HG03442 (cell line): Measurements from ENCODE around the gene SPATS2L.

Experiments
- ATAC-seq: cut with Tn5 transposase; IDR thresholded peaks from one replicate; pipeline ENCODE4 v1.9.1; 2021; ENCODE audit warnings: mild to moderate bottlenecking, moderate library complexity; ENCODE audit not compliant: unreplicated experiment

SPATS2L gene

DNA sequence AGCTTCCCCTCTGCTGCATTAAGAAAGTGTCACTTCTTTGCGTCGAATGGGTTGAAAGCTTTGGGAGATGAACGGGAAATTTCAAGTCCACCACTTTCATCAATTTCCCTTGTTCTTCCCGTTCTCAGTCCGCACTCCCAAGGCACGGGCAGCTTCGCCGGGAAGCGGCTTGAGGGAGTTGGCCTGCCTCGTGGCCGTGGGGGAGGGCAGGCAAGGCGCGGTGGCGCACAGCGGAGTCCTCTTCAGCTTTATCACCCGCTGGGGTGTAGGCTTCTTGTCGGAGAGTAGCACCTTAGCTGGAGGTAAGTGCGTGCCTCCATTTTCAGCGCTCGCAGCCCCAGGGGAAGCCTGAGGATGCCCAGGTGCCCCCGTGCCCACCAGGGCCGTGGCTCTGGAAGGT is 183.5 kb downstream of the SPATS2L start:
- ATAC-seq, result no peak

DNA sequence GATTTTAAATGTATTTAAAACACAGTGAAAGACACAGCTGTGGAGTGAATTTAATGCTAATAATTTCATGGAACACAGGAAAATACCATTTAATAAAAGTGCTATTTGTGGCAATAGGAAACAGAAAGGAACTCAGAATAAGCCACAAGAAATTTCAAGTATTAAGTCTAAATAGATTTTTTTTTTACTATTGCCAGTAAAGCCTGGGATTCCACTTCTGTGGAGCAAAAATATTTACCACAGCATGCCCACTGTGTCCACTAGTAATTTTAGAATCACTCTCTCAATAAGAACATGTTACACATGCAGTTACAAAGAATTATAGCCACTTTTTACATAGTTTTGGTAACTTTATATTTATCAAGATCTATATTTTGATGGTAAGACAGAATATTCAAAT is 186.2 kb downstream of the SPATS2L start:
- no peak for ATAC-seq

DNA sequence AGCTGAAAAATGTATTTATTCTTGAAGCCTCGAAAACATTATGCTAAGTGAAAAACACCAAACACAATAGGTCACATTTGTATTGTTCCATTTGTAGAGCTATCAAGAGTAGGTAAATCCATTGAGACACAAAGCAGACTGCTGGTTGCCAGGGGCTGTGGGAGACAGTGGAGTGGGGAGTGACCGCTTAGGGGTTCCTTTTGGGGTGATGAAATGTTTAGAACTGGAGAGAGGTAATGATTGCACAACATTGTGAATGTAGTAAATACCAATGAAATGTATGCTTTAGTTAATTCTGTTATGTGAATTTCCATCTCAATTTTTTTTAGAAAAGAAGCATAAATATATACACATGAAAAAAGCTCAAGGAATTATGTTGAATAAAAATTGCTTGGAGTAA is 187.6 kb downstream of the SPATS2L start:
- ATAC-seq, result no peak

DNA sequence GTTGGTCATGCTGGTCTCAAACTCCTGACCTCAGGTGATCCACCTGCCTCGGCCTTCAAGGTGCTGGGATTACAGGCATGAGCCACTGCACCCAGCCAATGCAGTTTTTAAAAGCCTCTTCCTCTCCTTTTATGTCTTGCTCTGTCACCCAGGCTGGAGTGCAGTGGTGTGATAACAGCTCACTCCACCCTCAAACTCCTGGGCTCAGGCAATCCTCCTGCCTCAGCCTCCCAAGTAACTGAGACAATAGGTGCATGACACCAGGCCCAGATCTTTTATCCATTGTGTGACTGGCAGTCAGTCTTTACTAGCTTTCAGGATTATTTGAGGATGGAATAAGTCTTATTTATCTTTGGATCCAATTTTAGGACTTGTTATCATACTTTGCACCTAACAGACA is 190.2 kb downstream of the SPATS2L start:
- no peak for ATAC-seq

DNA sequence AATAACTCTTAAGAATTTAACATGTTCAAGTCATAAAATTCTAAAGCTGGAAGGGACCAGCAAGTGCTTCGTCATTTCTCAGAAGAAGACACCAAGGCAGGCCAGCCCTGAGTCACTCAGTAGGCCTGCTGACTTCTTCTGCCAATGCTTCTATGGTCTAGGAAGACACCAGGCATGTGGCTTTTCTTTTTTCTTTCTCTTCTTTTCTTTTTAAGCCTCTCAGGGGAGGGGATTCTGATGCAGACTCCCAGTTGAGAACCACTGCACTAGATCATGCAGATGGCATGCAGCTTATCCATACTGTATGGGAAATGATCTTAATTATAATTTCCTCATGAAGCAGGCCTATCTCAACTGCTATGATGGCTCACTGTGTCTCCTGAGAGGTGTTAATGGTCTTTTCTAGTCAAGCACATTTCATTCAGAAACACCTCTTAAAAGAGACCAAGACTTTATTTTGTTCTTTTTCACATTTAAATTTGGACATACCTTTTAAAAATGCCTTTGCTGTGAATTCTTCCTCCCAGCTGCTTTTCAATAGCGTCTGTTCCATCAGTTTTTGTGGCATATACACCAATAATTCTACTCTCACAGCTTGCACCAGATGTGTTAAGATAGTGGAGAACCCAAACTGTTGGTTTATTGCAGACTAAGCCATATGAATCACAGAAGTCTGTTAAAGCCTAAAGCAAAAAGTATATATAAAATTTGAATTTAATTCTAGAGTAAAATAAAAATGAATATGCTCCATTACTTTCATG is 192.1 kb downstream of the SPATS2L start:
- ATAC-seq, result no peak

DNA sequence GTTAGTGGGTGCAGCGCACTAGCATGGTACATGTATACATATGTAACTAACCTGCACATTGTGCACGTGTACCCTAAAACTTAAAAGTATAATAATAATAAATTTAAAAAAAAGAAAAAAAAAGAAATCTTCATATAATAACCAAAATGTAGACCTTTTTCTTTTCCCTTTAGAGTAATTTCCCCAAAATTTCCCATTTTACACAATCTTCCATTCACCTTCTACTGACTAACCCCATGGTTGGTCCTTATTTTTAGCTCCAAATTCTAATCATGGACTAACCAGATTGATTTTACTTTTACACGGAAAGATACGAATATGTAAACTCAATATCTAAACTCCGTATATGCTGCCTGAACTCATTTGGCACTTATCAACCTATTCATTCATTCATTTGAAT is 195.7 kb downstream of the SPATS2L start:
- no peak for ATAC-seq

DNA sequence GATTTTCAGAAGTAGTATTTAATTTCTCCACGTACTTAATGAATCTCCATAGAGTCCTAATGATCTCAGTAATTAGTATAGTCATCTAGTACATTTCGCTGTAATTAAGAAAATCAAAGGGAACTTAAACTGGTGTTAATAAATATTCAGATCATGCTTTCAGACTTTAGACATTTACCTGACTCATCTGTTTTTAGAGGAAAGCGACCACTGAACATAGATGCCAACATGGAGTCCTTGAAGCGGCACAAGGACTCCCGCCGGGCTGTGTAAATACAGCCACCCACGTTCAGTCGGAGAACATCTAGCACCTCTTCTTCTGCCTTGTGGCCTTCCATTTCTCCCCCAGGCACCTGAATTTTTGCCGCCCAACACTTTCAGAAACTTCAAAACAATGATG is 200.2 kb downstream of the SPATS2L start:
- no peak for ATAC-seq

DNA sequence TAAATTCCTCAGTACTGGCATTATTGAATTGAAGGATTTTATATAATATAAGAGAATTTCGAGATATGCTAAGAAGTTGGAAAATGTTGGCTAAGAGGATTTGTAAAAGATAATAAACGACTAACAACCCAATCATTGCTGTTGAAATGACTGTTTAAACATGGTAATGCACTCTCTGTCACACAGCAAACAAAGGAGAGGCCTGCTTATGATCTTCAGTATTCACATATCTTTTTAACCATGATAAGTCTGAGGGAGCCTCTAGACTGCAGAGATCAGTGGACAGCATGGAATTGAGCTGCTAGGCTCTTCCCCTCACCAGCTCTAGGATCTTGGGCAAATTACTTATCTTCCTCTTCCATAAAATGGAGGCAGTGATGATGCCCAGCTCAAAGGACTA is 200.7 kb downstream of the SPATS2L start:
- ATAC-seq, result no peak

DNA sequence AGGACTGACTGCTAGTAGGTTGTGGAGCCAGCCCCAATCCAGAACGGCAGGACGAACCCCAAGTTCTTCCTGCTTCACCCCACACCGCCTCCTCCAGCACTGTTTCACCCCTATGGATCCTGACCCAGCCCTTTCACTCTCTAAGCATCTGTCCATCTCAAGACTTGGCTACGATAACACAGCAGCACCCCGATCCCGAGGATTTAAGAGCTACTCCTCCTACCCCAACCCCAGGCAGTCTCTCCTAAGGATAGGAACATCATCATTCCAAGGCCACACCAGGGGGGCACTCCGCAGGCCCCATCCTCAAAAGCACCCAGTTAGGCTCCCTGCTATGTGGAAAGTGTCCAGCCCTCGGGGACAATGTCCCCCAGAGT is 202.7 kb downstream of the SPATS2L start:
- peak; percentile 3 for ATAC-seq

DNA sequence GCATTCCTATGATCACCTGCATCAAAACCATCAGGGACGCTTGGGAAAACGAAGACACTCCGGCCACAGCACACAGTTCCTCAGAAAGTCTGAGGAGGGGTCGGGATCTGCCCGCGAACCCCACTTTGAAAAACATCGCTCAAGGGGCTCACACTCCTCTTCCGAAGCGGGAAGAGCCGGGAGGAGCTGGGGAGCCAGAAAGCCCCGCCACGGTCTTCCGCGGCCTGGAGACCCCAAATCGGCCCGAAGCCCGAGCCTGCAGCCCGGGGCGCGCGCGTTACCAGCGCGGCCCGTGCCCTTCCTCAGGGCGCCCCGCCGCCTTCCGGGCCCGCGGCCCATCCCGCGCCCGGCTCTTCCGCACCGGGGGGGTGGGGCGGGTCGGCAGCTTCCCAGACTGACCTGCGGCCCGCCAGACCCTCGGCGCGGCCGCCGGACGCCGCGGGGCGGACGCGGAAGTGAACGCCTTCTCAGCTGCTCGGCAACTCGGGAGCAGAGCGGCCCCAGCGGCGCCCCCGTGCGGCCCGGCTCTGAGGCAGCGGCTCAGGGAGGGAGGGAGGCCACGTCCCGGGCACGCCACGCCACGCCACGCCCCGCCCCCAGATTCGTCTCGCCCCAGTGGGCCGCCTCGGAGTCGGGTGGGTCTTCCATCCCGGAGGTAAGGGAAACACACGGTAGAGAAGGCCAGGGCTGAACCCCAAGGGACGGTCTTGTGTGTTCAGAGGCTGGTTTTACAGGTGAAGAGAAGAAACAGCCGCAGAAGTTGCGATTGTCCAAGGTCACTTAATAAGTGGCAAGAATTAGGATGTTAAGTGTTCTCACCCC is 203.3 kb downstream of the SPATS2L start, which contains the start of gene KCTD18:
Gene KCTD18 (minus strand): TSS at position 457 of the 822 bp plus-strand sequence. CDS start 3,052 bp downstream, outside the sequence.
- ATAC-seq, result peak; percentile 98

DNA sequence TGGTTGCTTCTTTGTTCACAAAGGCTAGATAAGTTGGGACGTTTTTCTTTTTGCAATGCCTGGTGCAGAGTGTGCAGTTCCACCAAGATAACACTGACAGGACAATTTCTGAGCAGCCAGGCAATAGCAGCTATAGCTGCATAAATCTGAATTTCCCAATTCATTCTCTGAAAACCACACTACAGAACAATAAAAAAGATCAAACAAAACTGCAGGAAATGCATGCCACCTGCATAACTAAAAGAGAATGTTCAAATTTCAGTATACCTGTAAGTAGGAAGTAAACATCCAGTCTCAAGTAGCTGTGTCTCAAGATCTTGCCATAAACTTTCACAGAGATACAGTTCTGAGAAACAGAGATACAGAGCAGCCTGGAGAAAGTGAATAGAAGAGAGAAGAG is 208.7 kb downstream of the SPATS2L start:
- no peak for ATAC-seq

DNA sequence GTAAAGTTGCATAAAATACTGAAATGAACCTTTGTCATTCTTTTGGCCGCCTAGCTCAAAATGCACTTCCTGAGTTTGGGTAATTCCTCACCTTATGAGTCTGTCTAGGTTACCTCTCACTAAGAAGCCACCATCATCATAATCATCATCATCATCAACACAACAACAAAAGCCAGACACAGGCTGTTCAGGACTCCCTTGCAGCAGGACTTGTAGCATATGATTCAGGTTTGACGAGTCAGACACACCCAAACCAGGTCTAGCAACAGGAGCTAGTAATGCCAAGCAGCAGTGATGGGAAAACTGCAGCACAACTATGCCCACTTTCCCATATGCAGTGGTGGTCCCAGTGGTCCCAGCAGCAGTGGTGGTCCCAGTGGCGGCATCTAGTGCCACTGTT is 216.7 kb downstream of the SPATS2L start:
- ATAC-seq, result no peak

DNA sequence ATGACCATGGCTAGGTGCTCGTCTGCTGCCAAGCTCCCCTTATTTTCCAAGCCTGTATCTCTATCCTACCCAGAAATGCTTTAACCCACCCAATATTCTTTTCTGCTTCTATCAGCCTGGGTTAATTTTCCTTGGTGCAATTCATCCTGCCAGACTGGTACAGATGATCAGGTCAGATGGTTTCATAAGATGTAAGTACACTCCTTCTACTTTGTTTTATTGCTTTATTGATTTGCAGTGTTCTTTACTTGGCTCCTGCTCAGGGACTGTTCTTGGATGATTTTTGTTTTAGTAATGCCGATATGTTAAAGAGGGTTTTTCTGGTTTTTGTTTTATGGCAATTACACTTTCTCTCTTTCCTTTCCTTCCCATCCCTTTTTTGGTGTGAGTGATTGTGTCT is 217.1 kb downstream of the SPATS2L start:
- no peak for ATAC-seq

DNA sequence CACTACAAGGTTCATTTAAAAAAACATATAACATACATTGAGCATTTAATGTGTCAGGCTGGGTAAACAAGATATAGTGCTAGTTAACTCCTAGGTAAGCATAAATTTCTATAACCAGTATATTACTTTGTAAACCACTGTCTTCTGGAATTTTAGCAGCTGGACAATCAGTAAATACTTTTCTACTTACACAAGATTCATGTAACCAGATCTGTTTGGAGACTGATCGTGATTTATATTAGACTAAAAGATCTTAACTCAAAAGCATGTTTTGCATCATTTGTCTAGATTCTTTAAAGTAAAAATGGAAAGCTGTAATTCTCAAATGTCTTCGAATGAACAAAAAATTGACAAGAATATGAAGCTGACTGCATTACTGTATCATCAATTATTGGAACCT is 218.6 kb downstream of the SPATS2L start:
- ATAC-seq, result no peak

DNA sequence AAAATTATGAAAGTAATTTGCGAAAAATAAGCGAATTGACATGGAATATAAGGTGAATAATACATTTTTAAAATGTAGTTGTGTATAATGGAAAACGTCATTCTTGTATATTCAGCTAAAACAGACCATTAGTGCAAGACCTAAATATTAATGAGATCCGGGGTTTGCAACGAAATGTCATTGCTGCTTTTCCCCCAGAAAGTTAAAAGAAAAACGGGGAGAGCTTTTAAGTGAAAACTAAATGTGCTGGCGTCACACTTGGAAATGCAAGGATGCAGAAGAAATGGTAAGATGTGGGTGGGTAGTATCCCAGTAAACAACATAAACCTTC is 219.0 kb downstream of the SPATS2L start:
- no peak for ATAC-seq

DNA sequence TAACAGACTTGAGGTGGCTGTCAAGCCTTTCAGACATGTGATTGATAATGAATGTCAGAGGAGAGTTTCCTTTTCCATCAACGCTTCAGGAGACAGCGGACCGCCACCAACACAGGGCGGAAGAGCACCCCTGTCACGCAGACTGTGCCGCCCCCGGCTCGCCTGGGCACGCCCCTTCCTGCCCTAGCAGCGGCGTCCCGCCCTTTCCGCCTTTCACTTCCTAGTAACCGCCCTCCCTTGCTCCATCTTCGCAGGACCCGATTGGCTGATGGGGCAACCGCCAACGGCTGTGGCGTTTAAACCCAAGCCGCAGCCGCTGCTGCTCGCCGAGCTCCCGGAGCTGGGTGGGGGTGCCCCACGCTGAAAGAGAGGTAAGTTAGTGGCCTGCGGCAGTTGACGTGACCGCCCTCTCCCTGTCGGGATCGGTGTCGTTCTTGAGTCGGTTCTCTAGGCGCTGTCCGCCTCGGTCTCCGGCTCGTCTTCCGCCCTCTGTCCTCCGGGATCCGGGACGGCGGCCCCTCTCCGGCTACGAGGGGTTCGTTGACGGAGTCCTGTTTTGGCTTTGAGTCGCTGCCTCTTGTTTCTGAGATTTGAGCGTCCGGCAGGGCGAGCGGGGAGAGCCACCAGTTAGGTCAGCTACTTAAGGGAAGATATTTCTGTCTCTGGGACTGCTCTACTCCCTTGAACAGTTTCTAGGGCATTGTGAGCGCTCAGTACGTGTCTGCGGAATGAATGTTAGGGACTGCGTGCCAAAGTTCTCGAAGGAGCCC is 219.6 kb downstream of the SPATS2L start, which contains the start of gene SGO2:
Gene SGO2 (plus strand): TSS at position 326 of the 770 bp plus-strand sequence. CDS start 6,769 bp downstream, outside the sequence.
- ATAC-seq, result peak; percentile 99

DNA sequence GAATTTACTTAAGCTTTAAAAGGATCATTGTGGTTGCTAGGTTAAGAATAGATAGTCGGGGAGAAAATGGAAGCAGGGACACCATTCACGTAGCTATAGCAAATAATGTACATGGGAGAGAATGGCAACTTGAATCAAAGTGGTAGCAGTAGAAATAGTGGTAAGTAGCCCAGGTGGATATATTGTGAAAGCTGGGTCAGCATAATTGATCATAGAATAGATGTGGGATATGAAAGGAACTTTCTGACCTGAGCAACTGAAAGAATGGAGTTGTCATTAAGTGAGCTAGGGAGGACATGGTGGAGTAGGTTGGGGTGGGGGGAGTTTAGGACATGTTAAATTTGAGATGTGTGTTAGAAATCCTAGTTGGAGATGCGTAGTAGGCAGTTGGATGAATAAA is 221.7 kb downstream of the SPATS2L start:
- no peak for ATAC-seq
